ENCODE data around the gene DIAPH3. TPM values are rescaled to one million over a fixed set of nuclear protein-coding genes. Genes with fewer than 3 reads are reported as not detected.

DIAPH3 gene
- polyA plus RNA-seq, 1 donor from 2014 or later: 0.37 TPM

GRCh38 chr13:59962343-59962742 lies 201.4 kb downstream of the DIAPH3 start:
- no peaks in the 10 kb centered on the region for H3K36me3 ChIP-seq (ENCODE audit: insufficient read depth, low read length)
- H3F3A ChIP-seq (ENCODE audit: insufficient read depth, low read length, poor library complexity, severe bottlenecking): no peaks in the 10 kb centered on the region
- no peak overlapping the region for H2AFZ ChIP-seq (ENCODE audit: low read depth, low read length)
- H3K79me2 ChIP-seq (replicated peaks; ENCODE audit: insufficient read depth, low read length): no peaks in the 10 kb centered on the region
- no peaks in the 10 kb centered on the region for H4K20me1 ChIP-seq (ENCODE audit: insufficient read depth)
- H3K27ac ChIP-seq (ENCODE audit: low read length): no peak overlapping the region
- H3K27me3 ChIP-seq (ENCODE audit: insufficient read depth, low read depth, low read length): no peaks in the 10 kb centered on the region
- H3K9ac ChIP-seq (ENCODE audit: low read length): no peak overlapping the region
- H3K4me3 ChIP-seq (ENCODE audit: low read length): no peak overlapping the region
- H3K9me3 ChIP-seq (ENCODE audit: low read length): no peaks in the 10 kb centered on the region
- no peak overlapping the region for H3K4me2 ChIP-seq (ENCODE audit: low read length)
- TF ChIP-seq EZH2 (IDR thresholded peaks at IDR 0.05; ENCODE audit: borderline replicate concordance, insufficient read depth, low read length, poor library complexity, severe bottlenecking) (no peak), TAF1 (IDR thresholded peaks at IDR 0.05; ENCODE audit: low read depth) (no peak), CTCF (IDR thresholded peaks at IDR 0.05; ENCODE audit: poor library complexity, severe bottlenecking) (no peak), RAD21 (conservative IDR thresholded peaks at IDR 0.05) (no peak), POLR2AphosphoS5 (IDR thresholded peaks at IDR 0.05) (no peak), MXI1 (conservative IDR thresholded peaks at IDR 0.05; ENCODE audit: poor library complexity, severe bottlenecking) (no peak), SMC3 (conservative IDR thresholded peaks at IDR 0.05; ENCODE audit: poor library complexity) (no peak)
- TF ChIP-seq, protein P1, sequence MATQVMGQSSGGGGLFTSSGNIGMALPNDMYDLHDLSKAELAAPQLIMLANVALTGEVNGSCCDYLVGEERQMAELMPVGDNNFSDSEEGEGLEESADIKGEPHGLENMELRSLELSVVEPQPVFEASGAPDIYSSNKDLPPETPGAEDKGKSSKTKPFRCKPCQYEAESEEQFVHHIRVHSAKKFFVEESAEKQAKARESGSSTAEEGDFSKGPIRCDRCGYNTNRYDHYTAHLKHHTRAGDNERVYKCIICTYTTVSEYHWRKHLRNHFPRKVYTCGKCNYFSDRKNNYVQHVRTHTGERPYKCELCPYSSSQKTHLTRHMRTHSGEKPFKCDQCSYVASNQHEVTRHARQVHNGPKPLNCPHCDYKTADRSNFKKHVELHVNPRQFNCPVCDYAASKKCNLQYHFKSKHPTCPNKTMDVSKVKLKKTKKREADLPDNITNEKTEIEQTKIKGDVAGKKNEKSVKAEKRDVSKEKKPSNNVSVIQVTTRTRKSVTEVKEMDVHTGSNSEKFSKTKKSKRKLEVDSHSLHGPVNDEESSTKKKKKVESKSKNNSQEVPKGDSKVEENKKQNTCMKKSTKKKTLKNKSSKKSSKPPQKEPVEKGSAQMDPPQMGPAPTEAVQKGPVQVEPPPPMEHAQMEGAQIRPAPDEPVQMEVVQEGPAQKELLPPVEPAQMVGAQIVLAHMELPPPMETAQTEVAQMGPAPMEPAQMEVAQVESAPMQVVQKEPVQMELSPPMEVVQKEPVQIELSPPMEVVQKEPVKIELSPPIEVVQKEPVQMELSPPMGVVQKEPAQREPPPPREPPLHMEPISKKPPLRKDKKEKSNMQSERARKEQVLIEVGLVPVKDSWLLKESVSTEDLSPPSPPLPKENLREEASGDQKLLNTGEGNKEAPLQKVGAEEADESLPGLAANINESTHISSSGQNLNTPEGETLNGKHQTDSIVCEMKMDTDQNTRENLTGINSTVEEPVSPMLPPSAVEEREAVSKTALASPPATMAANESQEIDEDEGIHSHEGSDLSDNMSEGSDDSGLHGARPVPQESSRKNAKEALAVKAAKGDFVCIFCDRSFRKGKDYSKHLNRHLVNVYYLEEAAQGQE (IDR thresholded peaks at IDR 0.05; ENCODE audit: borderline replicate concordance): no peak
- H3K9me2 ChIP-seq (ENCODE audit: insufficient read depth, low read length): no peaks in the 10 kb centered on the region

- no peaks in the 10 kb centered on the region for H3K9me2 ChIP-seq (ENCODE audit: insufficient read depth, low read length)
- TF ChIP-seq MXI1 (conservative IDR thresholded peaks at IDR 0.05; ENCODE audit: poor library complexity, severe bottlenecking) (no peak), TAF1 (IDR thresholded peaks at IDR 0.05; ENCODE audit: low read depth) (no peak), CTCF (IDR thresholded peaks at IDR 0.05; ENCODE audit: poor library complexity, severe bottlenecking) (no peak), EZH2 (IDR thresholded peaks at IDR 0.05; ENCODE audit: borderline replicate concordance, insufficient read depth, low read length, poor library complexity, severe bottlenecking) (no peak), SMC3 (conservative IDR thresholded peaks at IDR 0.05; ENCODE audit: poor library complexity) (no peak), POLR2AphosphoS5 (IDR thresholded peaks at IDR 0.05) (no peak), RAD21 (conservative IDR thresholded peaks at IDR 0.05) (no peak), EP300 (conservative IDR thresholded peaks at IDR 0.05; ENCODE audit: poor library complexity, severe bottlenecking) (no peak)
- TF ChIP-seq, protein P1 (IDR thresholded peaks at IDR 0.05; ENCODE audit: borderline replicate concordance): no peak
- no peaks in the 10 kb centered on the region for H3K9me3 ChIP-seq (ENCODE audit: low read length)
- no peaks in the 10 kb centered on the region for H3K79me2 ChIP-seq (replicated peaks; ENCODE audit: insufficient read depth, low read length)
- H3F3A ChIP-seq (ENCODE audit: insufficient read depth, low read length, poor library complexity, severe bottlenecking): no peaks in the 10 kb centered on the region
- H3K27me3 ChIP-seq (ENCODE audit: insufficient read depth, low read depth, low read length): no peaks in the 10 kb centered on the region
- no peak overlapping the region for H3K27ac ChIP-seq (ENCODE audit: low read length)
- no peak overlapping the region for H3K4me3 ChIP-seq (ENCODE audit: low read length)
- no peak overlapping the region for H2AFZ ChIP-seq (ENCODE audit: low read depth, low read length)
- no peaks in the 10 kb centered on the region for H4K20me1 ChIP-seq (ENCODE audit: insufficient read depth)
- no peak overlapping the region for H3K4me2 ChIP-seq (ENCODE audit: low read length)
- H3K9ac ChIP-seq (ENCODE audit: low read length): no peak overlapping the region
- H3K36me3 ChIP-seq (ENCODE audit: insufficient read depth, low read length): no peaks in the 10 kb centered on the region
Observed at GRCh38 chr13:59960683-59961082, 203.0 kb downstream of the DIAPH3 start.
